NCI-H1417 treated with DMSO at 0.1 percent for 48 hours (cell line): ENCODE data around the gene CPED1.

Experiments
- DNase-seq: peaks from one replicate; lab custom pipeline; 2025; lab: John Stamatoyannopoulos, UW

CPED1 gene

GRCh38 chr7:121259826-121260225 lies 271.3 kb downstream of the CPED1 start:
- no peak for DNase-seq

DNA sequence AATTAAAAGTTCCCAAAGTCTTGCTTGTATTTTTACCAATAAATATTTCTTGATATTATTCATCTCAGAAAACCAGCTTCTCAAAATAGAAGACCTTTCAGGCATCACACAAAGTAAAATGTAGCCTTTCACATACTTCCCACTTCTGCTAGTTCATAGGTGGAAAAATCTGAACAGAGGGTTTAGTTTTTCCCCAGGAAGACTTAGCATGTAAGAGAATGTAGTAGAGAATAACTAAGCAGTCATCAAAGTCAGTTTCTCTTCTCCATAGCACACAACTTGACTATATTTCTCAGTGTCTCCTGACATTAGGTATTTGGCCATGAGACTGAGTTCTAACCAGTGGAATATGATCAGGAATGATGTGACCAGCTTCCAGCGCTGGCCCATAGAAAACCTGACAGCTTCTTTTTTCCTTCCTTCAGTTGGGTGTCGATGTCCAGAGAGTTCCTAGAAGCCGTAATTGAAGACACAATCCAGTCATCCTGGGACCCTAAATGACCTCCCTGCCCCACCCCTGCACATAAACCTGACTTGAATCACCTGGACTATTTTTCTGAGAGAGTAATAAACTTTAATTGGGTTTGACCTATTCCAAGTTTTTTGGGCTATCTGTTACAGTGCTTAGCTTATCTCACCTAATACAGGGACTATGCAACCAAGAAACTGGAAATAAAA lies 272.8 kb downstream of the CPED1 start:
- no peak for DNase-seq

- no peak for DNase-seq
Measured at GRCh38 chr7:121262221-121262620, 273.7 kb downstream of the CPED1 start.

DNA sequence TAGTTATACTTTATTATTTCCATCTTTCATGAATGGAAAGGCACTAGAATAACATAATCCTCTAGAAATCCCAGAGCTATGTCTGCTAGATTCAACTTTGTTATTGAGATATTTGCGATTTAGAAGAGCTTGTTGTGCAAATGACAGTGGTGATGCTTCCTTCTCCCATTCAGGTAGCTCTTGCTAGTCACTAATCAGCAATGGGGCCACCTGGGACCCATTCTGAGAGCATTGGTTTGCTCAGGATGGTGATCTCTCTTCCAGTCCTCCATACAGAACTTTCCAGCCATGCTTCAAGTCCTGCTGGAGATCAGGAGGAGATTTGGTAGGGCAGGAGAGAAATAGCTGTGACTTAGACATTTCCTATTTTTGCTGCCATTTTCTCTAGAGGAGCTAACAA lies 274.5 kb downstream of the CPED1 start:
- no peak for DNase-seq

GRCh38 chr7:121266307-121266894 lies 277.9 kb downstream of the CPED1 start:
- DNase-seq = no peak

DNA sequence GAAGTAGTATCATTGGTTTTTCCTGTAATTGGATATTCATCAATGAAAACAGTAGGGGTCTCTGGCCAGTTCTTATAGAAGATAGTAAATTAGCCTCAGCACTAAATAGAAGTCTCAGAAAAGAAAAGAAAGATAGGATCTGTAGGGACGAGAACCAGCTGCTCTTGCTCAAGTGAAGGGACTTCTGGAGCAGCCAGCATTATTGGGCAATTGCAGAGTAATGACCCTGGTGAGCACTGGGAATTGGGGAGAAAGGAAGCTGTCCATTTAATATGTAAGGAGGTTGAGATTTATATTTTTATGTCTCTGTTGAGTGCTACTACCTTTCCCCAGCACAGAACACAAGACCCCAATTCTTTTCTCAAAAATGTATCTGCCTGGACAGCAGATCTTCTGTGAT lies 279.1 kb downstream of the CPED1 start:
- no peak for DNase-seq

DNA sequence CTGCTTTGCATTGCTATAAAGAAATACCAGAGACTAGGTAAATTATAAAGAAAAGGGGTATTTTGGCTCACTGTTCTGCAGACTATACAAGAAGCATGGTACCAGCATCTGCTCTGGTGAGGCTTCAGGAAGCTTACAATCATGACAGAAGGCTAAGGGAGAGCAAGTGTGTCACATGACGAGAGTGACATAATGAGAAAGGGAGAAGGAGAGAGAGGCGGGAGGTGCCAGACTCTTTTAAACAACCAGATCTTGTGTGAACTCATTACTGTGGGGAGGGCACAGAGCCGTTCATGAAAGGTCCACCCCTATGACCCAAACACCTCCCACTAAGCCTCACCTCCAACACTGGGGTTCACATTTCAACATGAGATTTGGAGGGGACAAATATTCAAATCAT lies 281.3 kb downstream of the CPED1 start:
- no peak for DNase-seq

DNA sequence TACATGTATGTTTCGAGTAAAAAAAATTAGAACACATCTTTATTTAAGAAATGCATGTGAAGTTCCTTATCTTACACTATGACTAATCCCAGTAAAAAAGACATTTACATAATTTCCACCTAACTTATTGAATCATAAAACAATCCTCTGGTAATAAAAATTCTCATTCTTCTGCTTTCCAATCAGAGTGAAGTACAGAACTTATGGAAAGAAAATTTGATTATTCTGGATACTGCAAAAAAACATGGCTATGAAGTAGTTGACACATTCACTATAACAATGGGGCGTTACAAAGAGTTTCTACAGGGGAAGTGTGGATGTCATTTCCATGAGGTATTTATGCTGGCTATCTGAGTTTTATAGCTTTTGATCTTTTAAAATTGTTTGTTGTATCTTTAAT lies 282.6 kb downstream of the CPED1 start:
- no peak for DNase-seq

- no peak for DNase-seq
Measured at GRCh38 chr7:121271916-121272315, 283.4 kb downstream of the CPED1 start.

- no peak for DNase-seq
Measured at GRCh38 chr7:121272676-121273075, 284.2 kb downstream of the CPED1 start.

GRCh38 chr7:121273467-121274167 lies 285.1 kb downstream of the CPED1 start:
- DNase-seq = no peak

- DNase-seq = no peak
Measured at GRCh38 chr7:121274467-121274866, 286.0 kb downstream of the CPED1 start.

DNA sequence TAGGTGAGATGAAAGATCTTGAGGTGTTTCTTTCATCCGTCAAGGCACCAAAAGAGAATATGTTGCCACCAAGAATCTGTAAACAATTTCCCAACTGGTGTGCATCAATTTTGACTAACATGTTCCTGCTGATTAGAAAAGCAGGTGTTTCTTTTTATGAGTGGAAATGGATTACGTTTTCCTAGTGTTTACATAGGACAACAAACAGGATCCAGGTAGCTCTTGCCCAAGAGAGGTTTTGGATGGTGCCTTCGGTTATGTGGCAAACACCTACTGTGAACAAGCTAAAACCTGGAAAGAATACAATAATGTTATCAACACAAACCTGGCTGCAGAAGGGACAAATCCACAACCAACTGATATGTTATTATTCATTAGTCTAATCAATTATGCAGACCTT lies 286.7 kb downstream of the CPED1 start:
- DNase-seq = no peak

DNA sequence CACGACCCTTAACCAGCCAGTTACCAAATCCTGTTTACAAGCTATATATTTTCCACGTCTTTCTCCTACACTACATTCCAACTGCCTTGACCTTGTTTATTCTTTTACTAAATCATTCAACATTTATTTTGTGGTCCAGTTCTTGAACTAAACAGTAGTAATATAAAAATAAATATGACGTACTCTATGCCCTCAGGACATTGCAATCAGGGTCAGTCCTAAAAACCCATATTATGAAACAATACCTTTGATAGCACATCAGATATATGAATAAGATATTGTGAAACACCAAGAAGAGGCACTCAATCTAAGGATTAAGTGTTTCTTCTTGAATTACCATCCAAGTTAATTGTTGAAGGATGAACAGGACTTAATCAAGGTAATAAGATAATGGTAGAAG lies 287.8 kb downstream of the CPED1 start:
- no peak for DNase-seq

- no peak for DNase-seq
Measured at GRCh38 chr7:121278120-121279021, 289.9 kb downstream of the CPED1 start.

- no peak for DNase-seq
Measured at GRCh38 chr7:121279060-121279620, 290.6 kb downstream of the CPED1 start.

DNA sequence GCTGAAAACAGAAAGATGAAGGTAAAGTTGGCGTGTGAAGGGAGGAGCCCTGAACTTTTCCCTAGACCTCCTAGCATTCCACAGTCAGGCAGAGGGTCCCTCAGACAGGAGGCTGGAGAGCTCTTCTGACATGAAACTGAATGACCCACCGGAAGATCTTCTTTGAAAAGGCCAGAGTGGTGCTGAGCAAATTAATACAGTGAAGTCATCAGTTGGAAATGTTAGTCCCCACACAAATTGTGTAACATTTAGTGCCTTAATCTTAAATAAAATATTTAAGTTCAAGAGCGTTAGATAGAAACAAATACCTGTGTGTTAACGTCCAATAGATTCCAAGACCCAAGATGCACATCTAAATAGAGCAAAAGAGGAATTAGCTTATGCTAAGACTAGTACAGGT lies 291.3 kb downstream of the CPED1 start:
- no peak for DNase-seq

DNA sequence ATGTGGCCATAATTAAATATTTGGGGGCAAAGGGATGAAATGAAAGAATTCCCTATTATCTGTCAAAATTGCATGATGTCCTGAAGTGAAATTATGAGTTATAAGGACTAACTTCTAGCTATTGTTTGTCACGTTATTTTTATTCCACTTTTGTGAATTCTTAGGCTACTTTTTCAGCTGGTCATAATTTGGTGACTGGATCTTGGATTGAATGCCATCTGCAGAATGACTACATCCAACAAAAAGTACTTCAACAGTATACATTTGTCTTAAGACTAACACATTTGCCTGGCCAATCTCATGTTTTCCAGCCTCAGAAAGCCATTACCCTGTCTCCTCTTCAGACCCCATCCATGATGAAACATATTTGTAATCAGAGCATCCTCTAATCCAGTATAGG lies 292.1 kb downstream of the CPED1 start:
- DNase-seq = no peak

- DNase-seq = no peak
Measured at GRCh38 chr7:121282129-121282528, 293.6 kb downstream of the CPED1 start.

- DNase-seq = no peak
Measured at GRCh38 chr7:121285066-121285667, 296.7 kb downstream of the CPED1 start.

DNA sequence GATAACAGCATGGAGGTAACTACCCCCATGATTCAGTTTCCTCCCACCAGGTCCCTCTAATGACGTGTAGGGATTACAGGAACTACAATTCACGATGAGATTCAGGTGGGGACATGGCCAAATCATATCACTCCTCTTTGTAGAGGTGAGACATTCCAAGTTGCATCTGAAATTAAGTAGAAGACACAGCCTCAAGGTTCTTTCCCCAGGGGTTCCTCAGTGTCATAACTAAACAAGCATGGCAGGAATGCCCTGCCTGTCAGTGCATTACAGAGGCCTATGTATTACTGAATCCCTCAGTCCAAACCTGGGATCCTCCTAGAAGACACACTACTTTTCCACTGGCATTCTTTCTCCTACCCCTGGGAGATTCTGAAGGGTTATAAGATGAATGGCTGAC lies 297.7 kb downstream of the CPED1 start:
- no peak for DNase-seq
